ENCODE data around the gene JMJD8. TPM values are rescaled to one million over a fixed set of nuclear protein-coding genes. Genes with fewer than 3 reads are reported as not detected.

The JMJD8 gene
- total and polyA plus RNA-seq, 5 donors from 2014 or later = 22.7 to 36.2 (median 32.3) TPM

DNA sequence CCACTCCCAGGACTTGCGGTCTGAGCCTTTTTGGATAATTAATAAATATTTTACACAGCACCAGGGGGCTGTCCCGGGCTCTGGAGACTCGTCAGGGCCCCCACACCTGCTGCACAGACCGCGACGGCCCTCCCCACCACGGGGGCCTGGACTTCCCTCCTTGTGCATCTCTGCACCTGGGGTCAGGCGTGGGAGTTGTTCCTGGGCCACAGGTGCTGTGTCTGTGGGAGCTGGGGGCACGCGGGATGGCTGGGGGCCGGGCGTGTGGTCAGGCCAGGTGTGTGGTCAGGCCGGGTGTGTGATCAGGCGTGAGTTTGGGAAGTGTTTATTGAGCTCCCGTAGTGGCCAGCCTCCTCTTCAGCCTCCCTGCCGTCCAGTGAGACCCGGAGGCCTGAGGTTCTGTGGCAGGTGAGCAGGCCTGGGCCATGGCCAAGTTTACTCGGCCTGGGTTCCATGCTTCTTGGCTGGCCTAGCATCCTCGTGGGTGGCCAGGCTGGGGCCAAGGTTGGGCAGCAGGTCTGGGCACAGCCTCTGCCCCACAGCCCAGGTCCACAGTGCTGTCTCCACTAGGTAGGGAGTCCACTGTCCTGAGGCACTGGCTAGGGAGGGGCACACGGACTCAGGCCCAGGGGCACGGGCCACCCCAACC, 5.8 kb downstream of the JMJD8 start:
- H3K36me3 ChIP-seq (ENCODE audit: control insufficient read depth, insufficient read depth, low read length) = peaks cover 9% of the 10 kb centered on the region
- Mint-ChIP-seq H3K4me1 (peaks cover 0 to 39% (median 5%) of the 10 kb centered on the region in 4 donors), H3K4me3 (peak overlapping the region in 2 of 4 donors; percentile 85 to 93), H3K27me3 (no peaks in the 10 kb centered on the region), H3K36me3 (peaks cover 3% of the 10 kb centered on the region), H3K9me3 (no peaks in the 10 kb centered on the region), H3K27ac (no peak overlapping the region)
- H3K27me3 ChIP-seq (ENCODE audit: control insufficient read depth, insufficient read depth, low read length) = no peaks in the 10 kb centered on the region
- H3K4me1 ChIP-seq (ENCODE audit: control insufficient read depth, insufficient read depth, low read length, poor library complexity, severe bottlenecking) = peaks cover 38% of the 10 kb centered on the region
- no peaks in the 10 kb centered on the region for H3K9me3 ChIP-seq (ENCODE audit: control insufficient read depth in 2 of 2, low read length in 2 of 2)
- H3K27ac ChIP-seq (ENCODE audit: insufficient read depth, low read length, poor library complexity, severe bottlenecking) = no peak overlapping the region
- DNase-seq = no peak
- no peak for ATAC-seq (ENCODE audit: low read depth in 2 of 2)
- no peak overlapping the region for H3K4me3 ChIP-seq (ENCODE audit: low read depth, low read length)

DNA sequence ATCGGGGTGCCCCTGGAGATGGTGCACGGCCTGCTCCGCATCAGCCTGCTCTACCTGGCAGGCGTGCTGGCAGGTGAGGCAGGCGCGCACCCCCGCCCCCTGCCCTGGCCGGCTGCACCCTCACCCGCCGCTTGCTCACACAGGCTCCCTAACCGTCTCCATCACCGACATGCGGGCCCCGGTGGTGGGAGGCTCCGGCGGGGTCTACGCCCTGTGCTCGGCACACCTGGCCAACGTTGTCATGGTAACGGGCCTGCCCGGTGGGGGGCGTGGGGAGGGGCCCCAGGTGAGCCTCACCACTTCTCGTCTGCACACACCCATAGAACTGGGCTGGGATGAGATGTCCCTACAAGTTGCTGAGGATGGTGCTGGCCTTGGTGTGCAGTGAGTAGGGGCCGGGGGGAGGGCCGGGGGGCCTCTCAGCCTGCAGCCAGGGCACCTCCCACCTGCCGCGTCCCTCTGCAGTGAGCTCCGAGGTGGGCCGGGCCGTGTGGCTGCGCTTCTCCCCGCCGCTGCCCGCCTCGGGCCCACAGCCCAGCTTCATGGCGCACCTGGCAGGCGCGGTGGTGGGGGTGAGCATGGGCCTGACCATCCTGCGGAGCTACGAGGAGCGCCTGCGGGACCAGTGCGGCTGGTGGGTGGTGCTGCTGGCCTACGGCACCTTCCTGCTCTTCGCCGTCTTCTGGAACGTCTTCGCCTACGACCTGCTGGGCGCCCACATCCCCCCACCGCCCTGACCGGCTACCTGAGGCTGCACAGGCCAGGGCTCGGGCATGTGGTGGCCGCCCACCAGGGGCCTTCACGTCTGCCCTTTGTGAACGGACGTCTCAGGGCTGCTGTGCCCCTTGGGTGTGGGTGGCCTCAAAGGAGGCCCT, 6.6 kb downstream of the JMJD8 start:
- H3K27ac Mint-ChIP-seq = no peak overlapping the region
- H3K9me3 Mint-ChIP-seq = no peaks in the 10 kb centered on the region
- no peak overlapping the region for H3K27ac ChIP-seq (ENCODE audit: insufficient read depth, low read length, poor library complexity, severe bottlenecking)

DNA sequence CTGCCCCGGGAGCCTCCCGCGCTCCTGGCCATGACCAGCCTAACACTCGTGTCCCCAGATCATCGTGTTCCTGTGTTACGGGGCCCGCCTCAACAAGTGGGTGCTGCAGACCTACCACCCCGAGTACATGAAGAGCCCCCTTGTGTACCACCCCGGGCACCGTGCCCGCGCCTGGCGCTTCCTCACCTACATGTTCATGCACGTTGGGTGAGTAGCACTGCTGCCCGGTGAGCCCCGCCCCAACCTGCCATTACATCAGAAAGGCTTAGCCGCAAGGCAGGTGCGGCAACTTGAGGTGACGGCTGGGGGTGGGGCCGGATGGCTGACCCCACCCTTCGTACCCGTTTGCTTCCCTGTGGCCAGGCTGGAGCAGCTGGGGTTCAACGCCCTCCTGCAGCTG, 7.2 kb downstream of the JMJD8 start:
- peak overlapping the region in 3 of 4 donors; percentile 29 to 43 (median 43) for H3K4me3 Mint-ChIP-seq
- H3K4me3 ChIP-seq (ENCODE audit: low read depth, low read length) = no peak overlapping the region
- H3K27ac ChIP-seq (ENCODE audit: insufficient read depth, low read length, poor library complexity, severe bottlenecking) = no peak overlapping the region
- no peaks in the 10 kb centered on the region for H3K9me3 Mint-ChIP-seq
- peaks cover 34% of the 10 kb centered on the region for H3K4me1 ChIP-seq (ENCODE audit: control insufficient read depth, insufficient read depth, low read length, poor library complexity, severe bottlenecking)
- peaks cover 0 to 28% (median 3%) of the 10 kb centered on the region in 4 donors for H3K4me1 Mint-ChIP-seq
- no peak overlapping the region for H3K27ac Mint-ChIP-seq
- H3K27me3 ChIP-seq (ENCODE audit: control insufficient read depth, insufficient read depth, low read length) = no peaks in the 10 kb centered on the region
- H3K27me3 Mint-ChIP-seq = no peaks in the 10 kb centered on the region
- DNase-seq (no peak), ATAC-seq (ENCODE audit: low read depth in 2 of 2) (no peak)
- peaks cover 11% of the 10 kb centered on the region for H3K36me3 ChIP-seq (ENCODE audit: control insufficient read depth, insufficient read depth, low read length)
- no peaks in the 10 kb centered on the region for H3K36me3 Mint-ChIP-seq
- no peaks in the 10 kb centered on the region for H3K9me3 ChIP-seq (ENCODE audit: control insufficient read depth in 2 of 2, low read length in 2 of 2)

More for the DNA sequence above, 6.6 kb downstream of the JMJD8 start:
- ATAC-seq (ENCODE audit: low read depth in 2 of 2) (no peak), DNase-seq (no peak)
- Mint-ChIP-seq H3K4me3 (peak overlapping the region in 2 of 4 donors; percentile 29 to 43), H3K27me3 (no peaks in the 10 kb centered on the region), H3K36me3 (peaks cover 2% of the 10 kb centered on the region), H3K4me1 (peaks cover 0 to 32% (median 4%) of the 10 kb centered on the region in 4 donors)
- H3K4me1 ChIP-seq (ENCODE audit: control insufficient read depth, insufficient read depth, low read length, poor library complexity, severe bottlenecking) = peaks cover 34% of the 10 kb centered on the region
- H3K9me3 ChIP-seq (ENCODE audit: control insufficient read depth in 2 of 2, low read length in 2 of 2) = no peaks in the 10 kb centered on the region
- peaks cover 12% of the 10 kb centered on the region for H3K36me3 ChIP-seq (ENCODE audit: control insufficient read depth, insufficient read depth, low read length)
- no peaks in the 10 kb centered on the region for H3K27me3 ChIP-seq (ENCODE audit: control insufficient read depth, insufficient read depth, low read length)
- no peak overlapping the region for H3K4me3 ChIP-seq (ENCODE audit: low read depth, low read length)

DNA sequence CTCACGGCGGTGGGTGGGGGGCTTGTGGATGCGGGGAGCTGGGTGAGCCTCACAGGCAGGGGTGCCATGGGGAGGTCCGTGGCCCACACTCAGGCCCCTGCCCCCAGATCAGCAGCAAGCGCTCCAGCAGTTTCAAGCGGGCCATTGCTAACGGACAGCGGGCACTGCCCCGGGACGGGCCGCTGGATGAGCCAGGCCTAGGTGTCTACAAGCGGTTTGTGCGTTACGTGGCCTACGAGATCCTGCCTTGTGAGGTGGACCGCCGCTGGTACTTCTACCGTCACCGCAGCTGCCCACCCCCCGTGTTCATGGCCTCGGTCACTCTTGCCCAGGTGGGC, 7.6 kb downstream of the JMJD8 start:
- H3K27ac ChIP-seq (ENCODE audit: insufficient read depth, low read length, poor library complexity, severe bottlenecking) = no peak overlapping the region
- H3K4me1 ChIP-seq (ENCODE audit: control insufficient read depth, insufficient read depth, low read length, poor library complexity, severe bottlenecking) = peaks cover 31% of the 10 kb centered on the region
- no peak for DNase-seq
- ATAC-seq (ENCODE audit: low read depth in 2 of 2) = no peak
- Mint-ChIP-seq H3K4me3 (peak overlapping the region in 3 of 4 donors; percentile 2 to 43 (median 29)), H3K9me3 (no peaks in the 10 kb centered on the region), H3K27me3 (no peaks in the 10 kb centered on the region), H3K4me1 (peaks cover 0 to 25% (median 3%) of the 10 kb centered on the region in 4 donors), H3K27ac (no peak overlapping the region), H3K36me3 (no peaks in the 10 kb centered on the region)
- H3K4me3 ChIP-seq (ENCODE audit: low read depth, low read length) = no peak overlapping the region
- no peaks in the 10 kb centered on the region for H3K9me3 ChIP-seq (ENCODE audit: control insufficient read depth in 2 of 2, low read length in 2 of 2)
- peaks cover 9% of the 10 kb centered on the region for H3K36me3 ChIP-seq (ENCODE audit: control insufficient read depth, insufficient read depth, low read length)
- no peaks in the 10 kb centered on the region for H3K27me3 ChIP-seq (ENCODE audit: control insufficient read depth, insufficient read depth, low read length)

DNA sequence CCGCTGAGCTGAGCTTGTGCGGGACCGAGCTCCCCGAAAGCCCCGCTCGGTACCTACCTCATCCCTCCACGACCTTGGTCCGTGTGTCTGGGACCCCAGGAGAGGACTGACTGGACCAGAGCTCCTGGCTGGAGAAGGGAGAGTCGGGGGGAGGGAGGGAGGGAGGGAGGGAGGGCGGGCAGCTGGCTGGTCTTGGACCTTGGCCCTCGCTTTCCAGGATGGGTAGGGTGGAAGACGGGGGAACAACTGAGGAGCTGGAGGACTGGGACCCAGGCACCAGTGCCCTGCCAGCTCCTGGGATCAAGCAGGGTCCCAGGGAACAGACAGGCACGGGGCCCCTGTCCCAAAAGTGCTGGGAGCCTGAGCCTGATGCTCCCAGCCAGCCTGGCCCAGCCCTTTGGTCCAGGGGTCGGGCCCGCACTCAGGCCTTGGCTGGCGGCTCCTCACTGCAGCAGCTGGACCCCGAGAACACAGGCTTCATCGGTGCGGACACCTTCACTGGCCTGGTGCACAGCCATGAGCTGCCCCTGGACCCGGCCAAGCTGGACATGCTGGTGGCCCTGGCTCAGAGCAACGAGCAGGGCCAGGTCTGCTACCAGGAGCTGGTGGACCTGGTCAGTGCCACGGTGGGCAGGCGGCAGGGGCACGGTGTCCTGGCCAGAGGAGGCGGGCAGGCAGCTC, 8.1 kb downstream of the JMJD8 start:
- Histone ChIP-seq H3K27me3 (ENCODE audit: control insufficient read depth, insufficient read depth, low read length) (no peaks in the 10 kb centered on the region), H3K27ac (ENCODE audit: insufficient read depth, low read length, poor library complexity, severe bottlenecking) (no peak overlapping the region), H3K4me3 (ENCODE audit: low read depth, low read length) (no peak overlapping the region), H3K36me3 (ENCODE audit: control insufficient read depth, insufficient read depth, low read length) (peaks cover 13% of the 10 kb centered on the region), H3K9me3 (ENCODE audit: control insufficient read depth in 2 of 2, low read length in 2 of 2) (no peaks in the 10 kb centered on the region), H3K4me1 (ENCODE audit: control insufficient read depth, insufficient read depth, low read length, poor library complexity, severe bottlenecking) (peaks cover 26% of the 10 kb centered on the region)
- ATAC-seq (ENCODE audit: low read depth in 2 of 2) = no peak
- Mint-ChIP-seq H3K36me3 (no peaks in the 10 kb centered on the region), H3K9me3 (no peaks in the 10 kb centered on the region), H3K27ac (peak overlapping the region in 1 of 3 donors; percentile 14), H3K4me1 (peaks cover 0 to 21% (median 3%) of the 10 kb centered on the region in 4 donors), H3K27me3 (no peaks in the 10 kb centered on the region), H3K4me3 (no peak overlapping the region)
- DNase-seq = no peak

DNA sequence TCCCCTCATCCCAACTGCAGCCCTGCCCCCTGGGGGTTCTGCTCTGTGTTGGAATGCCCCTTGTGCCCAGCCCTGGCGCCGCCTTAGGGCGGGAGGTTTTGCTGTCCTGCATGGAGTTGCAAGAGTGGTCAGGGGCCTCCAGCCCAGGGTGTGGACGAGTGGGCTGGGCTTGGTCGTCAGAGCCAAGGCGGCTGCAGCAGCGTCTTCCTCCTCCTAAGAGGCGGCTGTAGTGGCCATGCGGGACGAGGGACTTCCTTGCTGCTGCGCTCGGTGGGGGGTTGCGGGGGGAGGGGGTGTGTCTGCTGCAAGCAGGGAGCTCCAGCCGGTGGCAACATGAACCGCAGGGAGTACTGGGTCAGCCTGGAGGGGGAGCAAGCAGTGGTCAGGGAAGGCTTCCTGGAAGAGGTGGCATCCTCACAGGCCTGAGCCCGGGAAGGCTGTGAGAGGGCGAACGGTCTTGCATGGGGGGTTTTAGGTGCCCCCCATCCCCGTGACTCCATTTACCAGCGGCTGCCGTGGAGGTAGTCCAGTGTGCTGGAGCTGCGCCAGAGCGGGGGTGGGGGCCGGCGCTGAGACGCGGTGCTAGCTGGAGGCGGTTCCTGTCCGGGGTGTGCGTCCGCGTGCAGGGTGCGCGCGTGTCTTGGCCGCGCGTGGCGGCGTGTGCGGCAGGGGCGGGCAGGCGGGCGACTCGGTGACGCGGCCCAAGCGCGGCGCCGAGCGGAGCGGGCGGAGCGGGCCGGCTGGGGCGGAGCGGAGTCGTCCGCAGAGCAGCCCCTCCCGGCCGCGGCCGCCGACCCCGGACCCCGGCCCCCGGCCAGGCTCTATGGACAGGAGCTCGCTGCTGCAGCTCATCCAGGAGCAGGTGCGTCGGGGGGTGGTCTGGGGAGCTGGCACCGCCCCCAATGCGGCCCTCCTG, 8.9 kb downstream of the JMJD8 start, which contains the start of gene RHBDL1:
TSS of gene RHBDL1 (plus strand) at position 704 of the 916 bp plus-strand sequence. CDS start at position 824, 120 bp downstream.
- H3K27ac Mint-ChIP-seq = peak within 1 kb of the TSS in 1 of 3 donors; percentile 14
- H3K4me3 Mint-ChIP-seq = peak within 1 kb of the TSS in 3 of 4 donors; percentile 60 to 92 (median 65)
- no peak within 1 kb of the TSS for H3K4me3 ChIP-seq (ENCODE audit: low read depth, low read length)

More for the DNA sequence above, 8.9 kb downstream of the JMJD8 start, which contains the start of gene RHBDL1:
- Mint-ChIP-seq H3K27me3 (no peaks in the 10 kb centered on the region), H3K4me1 (peaks cover 0 to 20% (median 3%) of the 10 kb centered on the region in 4 donors), H3K36me3 (no peaks in the 10 kb centered on the region), H3K9me3 (no peaks in the 10 kb centered on the region)
- no peak within 1 kb of the TSS for H3K27ac ChIP-seq (ENCODE audit: insufficient read depth, low read length, poor library complexity, severe bottlenecking)
- H3K4me1 ChIP-seq (ENCODE audit: control insufficient read depth, insufficient read depth, low read length, poor library complexity, severe bottlenecking) = peaks cover 19% of the 10 kb centered on the region
- H3K9me3 ChIP-seq (ENCODE audit: control insufficient read depth in 2 of 2, low read length in 2 of 2) = no peaks in the 10 kb centered on the region
- peaks cover 16% of the 10 kb centered on the region for H3K36me3 ChIP-seq (ENCODE audit: control insufficient read depth, insufficient read depth, low read length)
- H3K27me3 ChIP-seq (ENCODE audit: control insufficient read depth, insufficient read depth, low read length) = no peaks in the 10 kb centered on the region
- DNase-seq = no peak
- ATAC-seq (ENCODE audit: low read depth in 2 of 2) = no peak
